Measurements from ENCODE around the gene LMAN2.

Gene LMAN2

GRCh38 chr5:177336603-177337494, 14.6 kb downstream of the LMAN2 start:
- DNase-seq (ENCODE audit: insufficient read length, low spot score) (no peak), FAIRE-seq (no peak)
- TF ChIP-seq POLR2A (IDR thresholded peaks at IDR 0.05; ENCODE audit: low read depth, low read length) = no peak

GRCh38 chr5:177336112-177336511, 15.4 kb downstream of the LMAN2 start:
- no peak for TF ChIP-seq POLR2A (IDR thresholded peaks at IDR 0.05; ENCODE audit: low read depth, low read length)
- FAIRE-seq (no peak), DNase-seq (ENCODE audit: insufficient read length, low spot score) (peak; percentile 30)

- DNase-seq (ENCODE audit: insufficient read length, low spot score) = no peak
- no peak for TF ChIP-seq POLR2A (IDR thresholded peaks at IDR 0.05; ENCODE audit: low read depth, low read length)
- no peak for FAIRE-seq
Measured at GRCh38 chr5:177335701-177336065, 15.8 kb downstream of the LMAN2 start.

- TF ChIP-seq POLR2A (IDR thresholded peaks at IDR 0.05; ENCODE audit: low read depth, low read length) = no peak
- FAIRE-seq = no peak
Measured at GRCh38 chr5:177334781-177335700, 16.4 kb downstream of the LMAN2 start.

GRCh38 chr5:177334155-177334551, 17.3 kb downstream of the LMAN2 start:
- FAIRE-seq (no peak), DNase-seq (ENCODE audit: insufficient read length, low spot score) (no peak)
- no peak for TF ChIP-seq POLR2A (IDR thresholded peaks at IDR 0.05; ENCODE audit: low read depth, low read length)

More at GRCh38 chr5:177334781-177335700, 16.4 kb downstream of the LMAN2 start:
- no peak for DNase-seq (ENCODE audit: insufficient read length, low spot score)

- DNase-seq (ENCODE audit: insufficient read length, low spot score) (no peak), FAIRE-seq (no peak)
- no peak for TF ChIP-seq POLR2A (IDR thresholded peaks at IDR 0.05; ENCODE audit: low read depth, low read length)
Measured at GRCh38 chr5:177333420-177334154, 17.9 kb downstream of the LMAN2 start.

DNA sequence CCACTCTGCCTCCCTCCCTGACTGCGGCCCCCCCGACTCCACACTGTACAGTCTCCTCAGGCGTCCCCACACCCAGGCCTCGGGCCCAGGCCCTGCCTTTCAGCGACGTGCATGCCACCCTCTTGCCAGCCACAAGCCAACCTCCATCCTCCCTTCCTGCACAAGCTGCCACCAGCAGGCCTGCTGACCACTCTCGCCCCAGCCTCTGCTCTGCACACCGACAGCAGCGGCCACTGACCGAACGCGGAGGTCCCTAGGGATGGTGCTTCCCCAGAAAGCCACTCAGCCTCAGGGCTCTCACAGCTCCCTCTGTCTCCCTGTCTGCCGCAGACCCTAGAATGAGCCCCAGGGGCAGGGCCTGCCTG, 18.6 kb downstream of the LMAN2 start:
- no peak for FAIRE-seq
- no peak for DNase-seq (ENCODE audit: insufficient read length, low spot score)
- TF ChIP-seq POLR2A (IDR thresholded peaks at IDR 0.05; ENCODE audit: low read depth, low read length) = no peak

DNA sequence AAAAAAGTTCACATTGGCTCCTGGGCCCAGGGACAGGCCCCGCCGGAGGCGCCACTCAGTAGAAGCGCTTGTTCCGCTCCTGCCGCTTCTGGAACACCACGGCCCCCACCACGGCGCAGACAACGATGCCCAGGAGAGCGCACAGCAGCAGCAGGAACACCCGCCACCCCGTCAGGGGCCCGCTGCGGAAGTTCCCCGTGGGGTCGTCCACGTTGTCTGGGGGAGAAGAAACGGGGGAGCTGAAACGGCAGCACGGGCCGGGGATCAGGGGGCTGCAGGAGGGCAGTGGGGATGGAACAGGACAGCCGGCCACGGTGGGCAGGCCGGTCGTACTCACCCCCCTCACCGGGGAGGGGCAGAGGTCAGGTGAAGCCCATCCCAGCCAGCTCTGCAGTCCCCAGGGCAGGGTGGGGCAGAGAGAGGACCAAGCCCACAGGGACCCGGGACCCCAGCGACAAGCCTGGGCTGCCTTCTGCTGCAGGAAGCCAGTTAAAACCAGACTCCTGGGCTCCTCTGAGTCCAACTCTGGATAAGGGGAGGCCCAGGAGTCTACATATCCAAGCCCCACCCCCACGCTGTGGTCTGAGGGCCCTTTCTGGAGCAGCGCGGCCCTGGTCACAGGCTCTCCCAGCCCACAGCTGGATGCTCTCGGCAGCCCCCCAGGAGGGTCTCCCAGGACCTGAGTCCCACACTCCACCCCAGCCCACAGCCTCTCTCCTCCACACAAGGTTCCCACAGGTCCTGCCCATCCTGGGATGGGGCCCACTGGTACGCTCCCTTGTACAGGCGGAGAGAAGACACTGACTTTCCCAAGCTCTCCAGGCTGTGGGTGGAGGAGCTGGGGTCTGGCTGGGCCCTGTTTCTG, 19.2 kb downstream of the LMAN2 start:
- FAIRE-seq (no peak), DNase-seq (ENCODE audit: insufficient read length, low spot score) (no peak)
- no peak for TF ChIP-seq POLR2A (IDR thresholded peaks at IDR 0.05; ENCODE audit: low read depth, low read length)

GRCh38 chr5:177330991-177331842, 20.3 kb downstream of the LMAN2 start:
- DNase-seq (ENCODE audit: insufficient read length, low spot score) (no peak), FAIRE-seq (no peak)
- no peak for TF ChIP-seq POLR2A (IDR thresholded peaks at IDR 0.05; ENCODE audit: low read depth, low read length)

DNA sequence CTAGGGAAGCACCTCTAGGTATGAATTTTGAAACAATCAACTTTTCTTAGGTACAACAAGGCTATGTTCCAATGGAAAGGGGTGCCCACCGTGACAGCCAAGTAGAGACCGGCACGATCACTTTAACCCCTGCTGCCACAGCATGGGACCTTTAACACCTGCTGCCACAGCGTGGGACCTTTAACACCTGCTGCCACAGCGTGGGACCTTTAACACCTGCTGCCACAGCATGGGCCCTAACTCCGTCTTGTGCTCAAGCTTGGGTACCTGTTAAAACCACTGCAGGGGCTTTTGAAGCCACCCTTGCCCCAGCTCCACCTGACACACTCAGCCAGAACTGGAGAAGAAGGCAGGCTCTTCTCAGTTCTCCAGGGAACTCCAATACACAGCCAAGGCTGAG, 21.6 kb downstream of the LMAN2 start:
- no peak for DNase-seq (ENCODE audit: insufficient read length, low spot score)
- no peak for TF ChIP-seq POLR2A (IDR thresholded peaks at IDR 0.05; ENCODE audit: low read depth, low read length)
- no peak for FAIRE-seq

DNA sequence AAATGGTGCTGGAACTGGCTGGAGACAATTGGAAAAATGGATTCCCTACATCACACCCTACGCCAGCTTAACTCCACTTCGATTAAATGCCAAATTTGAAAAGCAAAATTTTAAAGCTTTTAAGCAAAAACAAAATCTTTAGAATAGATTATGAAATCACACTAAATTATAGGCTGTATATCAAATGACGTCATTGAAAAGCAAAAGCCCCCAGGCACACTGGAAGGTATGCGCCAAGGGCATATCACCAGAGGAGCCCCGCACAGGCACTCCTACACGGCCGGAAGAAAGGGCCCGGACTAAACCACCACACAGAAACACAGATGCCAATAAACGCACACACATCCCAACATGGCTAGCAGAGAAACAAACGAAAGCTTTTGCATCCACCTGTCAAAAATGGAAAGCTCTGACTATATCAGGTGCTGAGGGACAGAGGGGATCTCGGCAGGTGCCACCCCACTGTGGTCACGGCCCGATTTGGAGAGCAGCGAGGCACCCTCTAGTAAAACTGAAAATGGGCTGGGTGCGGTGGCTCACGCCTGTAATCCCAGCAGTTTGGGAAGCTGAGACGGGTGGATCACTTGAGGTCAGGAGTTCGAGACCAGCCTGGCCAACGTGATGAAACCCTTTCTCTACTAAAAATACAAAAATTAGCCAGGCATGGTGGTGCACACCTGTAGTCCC, 22.8 kb downstream of the LMAN2 start:
- no peak for TF ChIP-seq POLR2A (IDR thresholded peaks at IDR 0.05; ENCODE audit: low read depth, low read length)
- no peak for FAIRE-seq
- no peak for DNase-seq (ENCODE audit: insufficient read length, low spot score)

Data from H54 (cell line).